Measurements from ENCODE around the gene SLC19A3.
"Not testable (repeated sequence)": the region's sequence is repeated elsewhere in the genome, so short reads cannot be mapped to it uniquely, and the experiment has no call there.

The SLC19A3 gene

DNA sequence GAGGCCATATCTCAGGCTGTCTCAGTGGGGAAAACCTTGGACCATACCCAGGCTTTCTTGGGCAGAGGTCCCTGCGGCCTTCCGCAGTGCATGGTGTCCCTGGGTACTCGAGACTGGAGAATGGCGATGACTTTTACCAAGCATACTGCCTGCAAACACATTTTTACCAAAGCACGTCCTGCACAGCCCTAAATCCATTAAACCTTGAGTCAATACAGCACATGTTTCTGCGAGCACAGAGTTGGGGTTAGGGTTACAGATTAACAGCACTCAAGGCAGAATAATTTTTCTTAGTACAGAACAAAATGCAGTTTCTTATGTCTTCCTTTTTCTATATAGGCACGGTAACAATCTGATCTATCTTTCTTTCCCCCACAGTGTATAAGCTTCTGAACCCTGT lies 5.0 kb upstream of the SLC19A3 start:
- H2AFZ ChIP-seq (ENCODE audit: insufficient read depth, low read length, poor library complexity); H2BK12ac ChIP-seq (ENCODE audit: low read length); DNase-seq; H4K12ac ChIP-seq (ENCODE audit: low read depth, low read length); H4K8ac ChIP-seq (ENCODE audit: low read depth, low read length); H2BK120ac ChIP-seq (ENCODE audit: insufficient read depth, low read length, poor library complexity); H3K14ac ChIP-seq (ENCODE audit: low read length); H3K9me3 ChIP-seq (ENCODE audit: insufficient read depth, low read depth, low read length); H3K23ac ChIP-seq (ENCODE audit: low read length); H3K4me1 ChIP-seq (ENCODE audit: control insufficient read depth in 1 of 2, insufficient read depth in 2 of 2, low read length in 2 of 2); H3K79me1 ChIP-seq (ENCODE audit: low read length); H4K91ac ChIP-seq (ENCODE audit: low read depth, low read length); H2BK5ac ChIP-seq (ENCODE audit: low read depth, low read length, poor library complexity); H3K4me3 ChIP-seq (ENCODE audit: low read depth, low read length); H3K27ac ChIP-seq (ENCODE audit: low read depth, low read length); H3K4me2 ChIP-seq (ENCODE audit: low read length); H3K18ac ChIP-seq (ENCODE audit: low read length); H3K36me3 ChIP-seq (ENCODE audit: control insufficient read depth in 1 of 2, insufficient read depth in 2 of 2, low read length in 2 of 2); H3K9ac ChIP-seq (ENCODE audit: low read length); H3K4ac ChIP-seq (ENCODE audit: low read depth, low read length); H3K27me3 ChIP-seq (ENCODE audit: insufficient read depth, low read length); H3K79me2 ChIP-seq (ENCODE audit: control insufficient read depth, insufficient read depth, low read length, poor library complexity); H2AK5ac ChIP-seq (ENCODE audit: low read length): not testable (repeated sequence)
- no CpG with 5 or more reads among the region's 7 CpGs for WGBS (ENCODE audit: extremely low coverage, insufficient coverage, insufficient read length)

DNA sequence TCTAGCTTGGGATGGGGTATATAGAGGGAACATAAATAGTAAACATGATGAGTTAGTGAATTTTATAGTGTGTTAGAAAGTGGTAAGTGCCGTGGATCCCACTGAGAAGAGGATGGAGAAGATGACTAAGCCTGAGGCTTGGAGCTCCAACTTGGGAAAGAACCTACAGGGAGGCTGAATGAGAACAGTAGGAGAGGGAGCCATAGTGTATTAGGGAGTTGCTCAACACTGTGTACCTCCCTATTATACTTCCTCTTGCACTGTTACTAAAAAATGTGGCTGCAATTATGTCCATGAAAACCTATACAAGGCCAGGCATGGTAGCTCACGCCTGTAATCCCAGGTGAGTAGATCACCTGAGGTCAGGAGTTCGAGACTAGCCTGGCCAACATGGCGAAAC lies 2.9 kb upstream of the SLC19A3 start:
- H3K4me1 ChIP-seq (ENCODE audit: control insufficient read depth in 1 of 2, insufficient read depth in 2 of 2, low read length in 2 of 2), result peaks cover 0 to 4% of the 10 kb centered on the region in 2 experiments
- H3K79me1 ChIP-seq (ENCODE audit: low read length), result peaks cover 3% of the 10 kb centered on the region
- H4K12ac ChIP-seq (ENCODE audit: low read depth, low read length), result no peak overlapping the region
- H3K79me2 ChIP-seq (ENCODE audit: control insufficient read depth, insufficient read depth, low read length, poor library complexity), result no peaks in the 10 kb centered on the region
- H3K27ac ChIP-seq (ENCODE audit: low read depth, low read length), result no peak overlapping the region
- H3K18ac ChIP-seq (ENCODE audit: low read length), result no peak overlapping the region
- H3K4me3 ChIP-seq (ENCODE audit: low read depth, low read length), result no peak overlapping the region
- H2BK120ac ChIP-seq (ENCODE audit: insufficient read depth, low read length, poor library complexity), result no peak overlapping the region
- H3K4ac ChIP-seq (ENCODE audit: low read depth, low read length), result no peak overlapping the region
- H2BK12ac ChIP-seq (ENCODE audit: low read length), result no peak overlapping the region
- H3K9ac ChIP-seq (ENCODE audit: low read length), result no peak overlapping the region
- H3K23ac ChIP-seq (ENCODE audit: low read length), result no peak overlapping the region
- no peaks in the 10 kb centered on the region for H3K36me3 ChIP-seq (ENCODE audit: control insufficient read depth in 1 of 2, insufficient read depth in 2 of 2, low read length in 2 of 2)
- H2AK5ac ChIP-seq (ENCODE audit: low read length), result no peak overlapping the region
- DNase-seq, result no peak
- H2AFZ ChIP-seq (ENCODE audit: insufficient read depth, low read length, poor library complexity), result no peak overlapping the region
- H3K4me2 ChIP-seq (ENCODE audit: low read length), result no peak overlapping the region
- no peak overlapping the region for H2BK5ac ChIP-seq (ENCODE audit: low read depth, low read length, poor library complexity)
- WGBS (ENCODE audit: extremely low coverage, insufficient coverage, insufficient read length), result no CpG with 5 or more reads among the region's 4 CpGs
- no peak overlapping the region for H4K8ac ChIP-seq (ENCODE audit: low read depth, low read length)
- H3K27me3 ChIP-seq (ENCODE audit: insufficient read depth, low read length), result no peaks in the 10 kb centered on the region
- H3K14ac ChIP-seq (ENCODE audit: low read length), result no peak overlapping the region
- no peak overlapping the region for H4K91ac ChIP-seq (ENCODE audit: low read depth, low read length)
- H3K9me3 ChIP-seq (ENCODE audit: insufficient read depth, low read depth, low read length), result no peaks in the 10 kb centered on the region

DNA sequence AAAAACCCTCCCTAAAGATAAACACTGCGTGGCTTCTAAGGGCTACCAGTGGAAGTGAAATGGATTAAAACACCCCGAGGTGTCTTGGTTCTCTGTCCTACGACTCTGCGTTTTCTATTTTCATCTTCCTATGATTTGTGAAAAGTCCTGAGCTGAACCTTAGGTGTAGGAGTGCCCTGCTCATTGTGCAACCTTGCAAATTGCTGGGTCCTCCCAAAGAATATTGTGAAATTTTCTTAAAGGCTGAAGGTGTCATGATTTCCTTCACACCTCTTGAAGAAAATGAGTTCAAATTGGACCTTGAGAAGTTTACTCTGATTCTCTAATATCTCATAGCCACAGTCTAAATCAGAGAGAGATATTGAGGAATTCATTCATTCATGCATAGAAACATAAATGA lies 1.8 kb upstream of the SLC19A3 start:
- peak in 1 of 2 donors; percentile 53 for DNase-seq
- Histone ChIP-seq H3K36me3 (ENCODE audit: control insufficient read depth in 1 of 2, insufficient read depth in 2 of 2, low read length in 2 of 2) (no peaks in the 10 kb centered on the region), H2BK5ac (ENCODE audit: low read depth, low read length, poor library complexity) (no peak overlapping the region), H3K27ac (ENCODE audit: low read depth, low read length) (no peak overlapping the region), H3K18ac (ENCODE audit: low read length) (no peak overlapping the region), H3K4me1 (ENCODE audit: control insufficient read depth in 1 of 2, insufficient read depth in 2 of 2, low read length in 2 of 2) (peaks cover 0 to 4% of the 10 kb centered on the region in 2 experiments), H3K27me3 (ENCODE audit: insufficient read depth, low read length) (no peaks in the 10 kb centered on the region), H2AFZ (ENCODE audit: insufficient read depth, low read length, poor library complexity) (no peak overlapping the region), H3K23ac (ENCODE audit: low read length) (no peak overlapping the region), H4K12ac (ENCODE audit: low read depth, low read length) (no peak overlapping the region), H2BK12ac (ENCODE audit: low read length) (no peak overlapping the region), H3K14ac (ENCODE audit: low read length) (no peak overlapping the region), H2AK5ac (ENCODE audit: low read length) (no peak overlapping the region), H4K8ac (ENCODE audit: low read depth, low read length) (no peak overlapping the region), H3K4me2 (ENCODE audit: low read length) (no peak overlapping the region), H3K4me3 (ENCODE audit: low read depth, low read length) (no peak overlapping the region), H3K4ac (ENCODE audit: low read depth, low read length) (no peak overlapping the region), H3K9ac (ENCODE audit: low read length) (no peak overlapping the region), H2BK120ac (ENCODE audit: insufficient read depth, low read length, poor library complexity) (no peak overlapping the region), H3K79me2 (ENCODE audit: control insufficient read depth, insufficient read depth, low read length, poor library complexity) (no peaks in the 10 kb centered on the region), H3K9me3 (ENCODE audit: insufficient read depth, low read depth, low read length) (no peaks in the 10 kb centered on the region), H3K79me1 (ENCODE audit: low read length) (peaks cover 3% of the 10 kb centered on the region), H4K91ac (ENCODE audit: low read depth, low read length) (no peak overlapping the region)
- no CpG with 5 or more reads among the region's 4 CpGs for WGBS (ENCODE audit: extremely low coverage, insufficient coverage, insufficient read length)

DNA sequence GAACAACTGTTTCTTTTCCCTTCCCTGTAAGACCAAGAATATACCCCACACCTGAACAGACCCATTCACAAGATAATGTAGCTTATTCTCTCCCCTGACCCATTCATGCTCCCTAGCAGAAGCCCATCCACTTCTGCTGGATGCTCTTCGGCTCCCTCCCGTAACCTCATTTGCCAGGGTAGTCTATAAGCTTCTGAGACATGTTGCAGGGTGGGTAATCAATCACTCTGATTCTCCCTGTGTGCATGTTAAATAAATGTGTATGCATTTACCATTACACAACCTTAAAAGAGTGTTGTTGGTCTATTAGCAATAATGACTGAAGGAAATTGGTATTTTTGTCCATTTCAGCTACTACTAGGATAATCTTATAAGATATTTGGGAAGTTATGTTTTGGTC lies 1.3 kb downstream of the SLC19A3 start:
- Histone ChIP-seq H3K18ac (ENCODE audit: low read length) (no peak overlapping the region), H3K79me2 (ENCODE audit: control insufficient read depth, insufficient read depth, low read length, poor library complexity) (no peaks in the 10 kb centered on the region), H3K14ac (ENCODE audit: low read length) (no peak overlapping the region), H2AK5ac (ENCODE audit: low read length) (no peak overlapping the region), H3K23ac (ENCODE audit: low read length) (peak overlapping the region; percentile 96), H3K4ac (ENCODE audit: low read depth, low read length) (no peak overlapping the region), H3K27ac (ENCODE audit: low read depth, low read length) (no peak overlapping the region), H3K4me1 (ENCODE audit: control insufficient read depth in 1 of 2, insufficient read depth in 2 of 2, low read length in 2 of 2) (peaks cover 0 to 4% of the 10 kb centered on the region in 2 experiments), H2AFZ (ENCODE audit: insufficient read depth, low read length, poor library complexity) (no peak overlapping the region), H2BK5ac (ENCODE audit: low read depth, low read length, poor library complexity) (no peak overlapping the region), H2BK120ac (ENCODE audit: insufficient read depth, low read length, poor library complexity) (no peak overlapping the region), H2BK12ac (ENCODE audit: low read length) (no peak overlapping the region), H4K8ac (ENCODE audit: low read depth, low read length) (no peak overlapping the region), H3K4me2 (ENCODE audit: low read length) (no peak overlapping the region), H3K79me1 (ENCODE audit: low read length) (peaks cover 5% of the 10 kb centered on the region), H4K12ac (ENCODE audit: low read depth, low read length) (no peak overlapping the region), H3K9ac (ENCODE audit: low read length) (no peak overlapping the region), H3K27me3 (ENCODE audit: insufficient read depth, low read length) (no peaks in the 10 kb centered on the region), H3K9me3 (ENCODE audit: insufficient read depth, low read depth, low read length) (no peaks in the 10 kb centered on the region), H3K36me3 (ENCODE audit: control insufficient read depth in 1 of 2, insufficient read depth in 2 of 2, low read length in 2 of 2) (peaks cover 0 to 1% of the 10 kb centered on the region in 2 experiments), H3K4me3 (ENCODE audit: low read depth, low read length) (no peak overlapping the region), H4K91ac (ENCODE audit: low read depth, low read length) (no peak overlapping the region)
- no CpG with 5 or more reads among the region's 2 CpGs for WGBS (ENCODE audit: extremely low coverage, insufficient coverage, insufficient read length)
- no peak for DNase-seq
